Measurements from ENCODE around the gene ANXA2. TPM values are rescaled to one million over a fixed set of nuclear protein-coding genes. Genes with fewer than 3 reads are reported as not detected.

ANXA2 gene
- total and polyA plus RNA-seq, 4 donors = 62.7 to 138 (median 107) TPM

GRCh38 chr15:60394689-60395097 lies 3.1 kb downstream of the ANXA2 start:
- Histone ChIP-seq H3K27ac (ENCODE audit: low read depth in 1 of 2, low read length in 2 of 2) (peak overlapping the region; percentile 89 to 92), H3K9ac (ENCODE audit: low read depth in 1 of 2, low read length in 2 of 2) (no peak overlapping the region), H3K27me3 (ENCODE audit: control insufficient read depth in 4 of 4, insufficient read depth in 4 of 4, low read length in 3 of 4) (no peaks in the 10 kb centered on the region), H3K9me3 (ENCODE audit: control insufficient read depth in 4 of 4, low read length in 3 of 4) (no peaks in the 10 kb centered on the region), H3K4me3 (ENCODE audit: low read depth in 1 of 3, low read length in 3 of 3) (no peak overlapping the region), H3K4me1 (ENCODE audit: control insufficient read depth in 4 of 4, insufficient read depth in 4 of 4, low read length in 3 of 4) (peaks cover 27 to 60% (median 46%) of the 10 kb centered on the region in 4 donors), H3K36me3 (ENCODE audit: control insufficient read depth in 4 of 4, insufficient read depth in 3 of 4, low read depth in 1 of 4, low read length in 3 of 4) (no peaks in the 10 kb centered on the region)
- no peak for DNase-seq (ENCODE audit: low spot score)
- whole genome bisulfite sequencing = 87% methylated on average over 1 of the region's 1 CpG
- TF ChIP-seq NR2F2 (IDR thresholded peaks at IDR 0.05) (no peak), REST (IDR thresholded peaks at IDR 0.05) (no peak), FOXA1 (IDR thresholded peaks at IDR 0.05) (no peak)

- no peak overlapping the region for H3K4me3 ChIP-seq (ENCODE audit: low read depth in 1 of 3, low read length in 3 of 3)
- peak; percentile 48 for DNase-seq (ENCODE audit: low spot score)
- peak overlapping the region in 1 of 2 donors; percentile 75 for H3K9ac ChIP-seq (ENCODE audit: low read depth in 1 of 2, low read length in 2 of 2)
- no peaks in the 10 kb centered on the region for H3K9me3 ChIP-seq (ENCODE audit: control insufficient read depth in 4 of 4, low read length in 3 of 4)
- H3K36me3 ChIP-seq (ENCODE audit: control insufficient read depth in 4 of 4, insufficient read depth in 3 of 4, low read depth in 1 of 4, low read length in 3 of 4) = no peaks in the 10 kb centered on the region
- no peaks in the 10 kb centered on the region for H3K27me3 ChIP-seq (ENCODE audit: control insufficient read depth in 4 of 4, insufficient read depth in 4 of 4, low read length in 3 of 4)
- WGBS = 30% methylated on average over 9 of the region's 9 CpGs
- TF ChIP-seq SP1 (IDR thresholded peaks at IDR 0.05) (peak; percentile 94), TAF1 (conservative IDR thresholded peaks at IDR 0.05) (peak; percentile 62), RXRA (IDR thresholded peaks at IDR 0.05) (peak; percentile 95), FOXA2 (IDR thresholded peaks at IDR 0.05) (peak; percentile 88), FOXA1 (IDR thresholded peaks at IDR 0.05) (peak; percentile 87), ZBTB33 (IDR thresholded peaks at IDR 0.05) (peak; percentile 79), ATF3 (IDR thresholded peaks at IDR 0.05) (peak; percentile 92), CTCF (IDR thresholded peaks at IDR 0.05; ENCODE audit: low read depth, low read length, missing input control) (no peak), YY1 (IDR thresholded peaks at IDR 0.05) (peak; percentile 80), GABPA (IDR thresholded peaks at IDR 0.05 in 1 of 2, conservative IDR thresholded peaks at IDR 0.05 in 1 of 2) (peak in 1 of 2 donors; percentile 34), HNF4A (conservative IDR thresholded peaks at IDR 0.05) (peak; percentile 81 to 92), EGR1 (IDR thresholded peaks at IDR 0.05; ENCODE audit: low read depth in 2 of 2) (peak; percentile 91 to 96), JUND (IDR thresholded peaks at IDR 0.05) (peak; percentile 97 to 98), REST (IDR thresholded peaks at IDR 0.05) (peak; percentile 78), MAX (IDR thresholded peaks at IDR 0.05) (peak; percentile 87), RAD21 (IDR thresholded peaks at IDR 0.05) (peak; percentile 53 to 56), HNF4G (IDR thresholded peaks at IDR 0.05) (no peak), NR2F2 (IDR thresholded peaks at IDR 0.05) (peak; percentile 55)
- peak overlapping the region; percentile 89 to 92 for H3K27ac ChIP-seq (ENCODE audit: low read depth in 1 of 2, low read length in 2 of 2)
- peaks cover 27 to 69% (median 48%) of the 10 kb centered on the region in 4 donors for H3K4me1 ChIP-seq (ENCODE audit: control insufficient read depth in 4 of 4, insufficient read depth in 4 of 4, low read length in 3 of 4)
Measured at GRCh38 chr15:60392986-60393790, 4.6 kb downstream of the ANXA2 start.

Measured in liver (tissue), 9 donors.